MM.1S (cell line): ENCODE data around the gene PADI4.

Source experiments
- DNase-seq: peaks from one replicate; pipeline ENCODE4 v3.0.0-alpha.2; 2015
- H2AFZ ChIP-seq: fragments of 300-600 bp; sonication (generic); 2 replicates; pipeline ENCODE4 v1.6.0; 2016; ENCODE audit warnings: antibody characterized with exemption, low read length
- H3F3A ChIP-seq: fragments of 300-600 bp; sonication (generic); 2 replicates; pipeline ENCODE4 v1.6.1; 2016; ENCODE audit warnings: mild to moderate bottlenecking, antibody characterized with exemption, low read length, moderate library complexity, mixed read lengths; ENCODE audit not compliant: insufficient read depth
- H3K27ac ChIP-seq: fragments of 300-600 bp; sonication (generic); 2 replicates; pipeline ENCODE4 v1.5.1; 2016; ENCODE audit warnings: mild to moderate bottlenecking, low read length
- H3K27me3 ChIP-seq: fragments of 300-600 bp; sonication (generic); replicated peaks from 2 replicates; pipeline ENCODE4 v1.6.0; 2016; ENCODE audit warnings: low read length; ENCODE audit not compliant: insufficient read depth
- H3K36me3 ChIP-seq: fragments of 300-600 bp; sonication (generic); replicated peaks from 2 replicates; pipeline ENCODE4 v1.6.1; 2016; ENCODE audit warnings: mild to moderate bottlenecking, low read length, mixed read lengths; ENCODE audit not compliant: insufficient read depth
- H3K4me1 ChIP-seq: fragments of 300-600 bp; sonication (generic); 2 replicates; pipeline ENCODE4 v1.6.1; 2016; ENCODE audit warnings: low read length, mixed read lengths
- H3K4me2 ChIP-seq: fragments of 300-600 bp; sonication (generic); 2 replicates; pipeline ENCODE4 v1.6.0; 2016; ENCODE audit warnings: low read depth, low read length
- H3K4me3 ChIP-seq: fragments of 300-600 bp; sonication (generic); 2 replicates; pipeline ENCODE4 v1.5.1; 2016; ENCODE audit warnings: low read length, mixed read lengths
- H3K79me2 ChIP-seq: fragments of 300-600 bp; sonication (generic); 2 replicates; pipeline ENCODE4 v1.6.1; 2016; ENCODE audit warnings: mixed run types, low read length, mixed read lengths
- H3K9ac ChIP-seq: fragments of 300-600 bp; sonication (generic); 2 replicates; pipeline ENCODE4 v1.6.1; 2016; ENCODE audit warnings: low read length, mixed read lengths
- H3K9me2 ChIP-seq: fragments of 300-600 bp; sonication (generic); replicated peaks from 2 replicates; pipeline ENCODE4 v1.6.1; 2016; ENCODE audit warnings: mild to moderate bottlenecking, low read length, mixed read lengths; ENCODE audit not compliant: insufficient read depth
- H3K9me3 ChIP-seq: fragments of 300-600 bp; sonication (generic); replicated peaks from 2 replicates; pipeline ENCODE4 v1.6.1; 2016; ENCODE audit warnings: mild to moderate bottlenecking, low read length, mixed read lengths; ENCODE audit not compliant: insufficient read depth
- H4K20me1 ChIP-seq: fragments of 300-600 bp; sonication (generic); 2 replicates; pipeline ENCODE4 v1.6.1; 2016; ENCODE audit warnings: mild to moderate bottlenecking, low read length, moderate library complexity, mixed read lengths; ENCODE audit not compliant: insufficient read depth
- EZH2 ChIP-seq: fragments of 300-600 bp; sonication (generic); optimal IDR thresholded peaks from 2 replicates; pipeline ENCODE3; 2017; ENCODE audit warnings: low read depth, mild to moderate bottlenecking, antibody characterized with exemption, low read length, mixed read lengths
- EZH2phosphoT487 ChIP-seq: fragments of 300-600 bp; sonication (generic); IDR thresholded peaks from 2 replicates; pipeline ENCODE4 v1.6.1; 2018; ENCODE audit warnings: antibody characterized with exemption, low read length
- TF ChIP-seq, protein P1 (sequence below): fragments of 300-600 bp; sonication (generic); IDR thresholded peaks from 2 replicates; pipeline ENCODE4 v1.5.1; 2016; ENCODE audit warnings: antibody characterized with exemption, low read length, mixed read lengths

The PADI4 gene

DNA sequence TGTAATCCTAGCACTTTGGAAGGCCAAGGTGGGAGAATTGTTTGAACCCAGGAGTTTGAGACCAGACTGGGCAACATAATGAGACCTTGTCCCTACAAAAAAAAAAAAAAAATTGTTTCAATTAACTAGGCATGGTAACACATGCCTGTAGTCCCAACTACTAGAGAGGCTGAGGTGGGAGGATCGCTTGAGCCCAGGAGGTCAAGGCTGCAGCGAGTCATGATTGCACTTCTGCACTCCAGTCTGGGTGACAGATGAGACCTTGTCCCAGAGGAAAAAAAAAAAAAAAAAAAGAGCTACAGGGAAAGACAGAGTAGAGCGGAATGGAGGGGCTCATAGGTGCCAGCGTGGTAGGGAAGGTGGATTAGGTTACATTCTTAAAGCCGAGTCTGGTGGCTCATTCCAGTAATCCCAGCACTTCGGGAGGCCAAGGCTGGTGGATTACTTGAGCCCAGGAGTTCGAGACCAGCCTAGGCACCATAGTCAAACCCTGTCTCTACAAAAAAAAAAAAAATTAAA lies 43.0 kb downstream of the PADI4 start:
- Histone ChIP-seq H4K20me1 (no peaks in the 10 kb centered on the region), H3K9me2 (no peaks in the 10 kb centered on the region), H3K4me3 (no peak overlapping the region), H3F3A (no peaks in the 10 kb centered on the region), H3K36me3 (no peaks in the 10 kb centered on the region), H3K27me3 (peaks cover 98% of the 10 kb centered on the region), H2AFZ (no peak overlapping the region), H3K4me2 (no peak overlapping the region), H3K4me1 (no peaks in the 10 kb centered on the region), H3K79me2 (no peaks in the 10 kb centered on the region), H3K27ac (no peak overlapping the region), H3K9ac (no peak overlapping the region), H3K9me3 (no peaks in the 10 kb centered on the region)
- no peak for DNase-seq
- TF ChIP-seq EZH2 (no peak), EZH2phosphoT487 (no peak)
- TF ChIP-seq, protein P1, sequence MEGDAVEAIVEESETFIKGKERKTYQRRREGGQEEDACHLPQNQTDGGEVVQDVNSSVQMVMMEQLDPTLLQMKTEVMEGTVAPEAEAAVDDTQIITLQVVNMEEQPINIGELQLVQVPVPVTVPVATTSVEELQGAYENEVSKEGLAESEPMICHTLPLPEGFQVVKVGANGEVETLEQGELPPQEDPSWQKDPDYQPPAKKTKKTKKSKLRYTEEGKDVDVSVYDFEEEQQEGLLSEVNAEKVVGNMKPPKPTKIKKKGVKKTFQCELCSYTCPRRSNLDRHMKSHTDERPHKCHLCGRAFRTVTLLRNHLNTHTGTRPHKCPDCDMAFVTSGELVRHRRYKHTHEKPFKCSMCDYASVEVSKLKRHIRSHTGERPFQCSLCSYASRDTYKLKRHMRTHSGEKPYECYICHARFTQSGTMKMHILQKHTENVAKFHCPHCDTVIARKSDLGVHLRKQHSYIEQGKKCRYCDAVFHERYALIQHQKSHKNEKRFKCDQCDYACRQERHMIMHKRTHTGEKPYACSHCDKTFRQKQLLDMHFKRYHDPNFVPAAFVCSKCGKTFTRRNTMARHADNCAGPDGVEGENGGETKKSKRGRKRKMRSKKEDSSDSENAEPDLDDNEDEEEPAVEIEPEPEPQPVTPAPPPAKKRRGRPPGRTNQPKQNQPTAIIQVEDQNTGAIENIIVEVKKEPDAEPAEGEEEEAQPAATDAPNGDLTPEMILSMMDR: no peak

DNA sequence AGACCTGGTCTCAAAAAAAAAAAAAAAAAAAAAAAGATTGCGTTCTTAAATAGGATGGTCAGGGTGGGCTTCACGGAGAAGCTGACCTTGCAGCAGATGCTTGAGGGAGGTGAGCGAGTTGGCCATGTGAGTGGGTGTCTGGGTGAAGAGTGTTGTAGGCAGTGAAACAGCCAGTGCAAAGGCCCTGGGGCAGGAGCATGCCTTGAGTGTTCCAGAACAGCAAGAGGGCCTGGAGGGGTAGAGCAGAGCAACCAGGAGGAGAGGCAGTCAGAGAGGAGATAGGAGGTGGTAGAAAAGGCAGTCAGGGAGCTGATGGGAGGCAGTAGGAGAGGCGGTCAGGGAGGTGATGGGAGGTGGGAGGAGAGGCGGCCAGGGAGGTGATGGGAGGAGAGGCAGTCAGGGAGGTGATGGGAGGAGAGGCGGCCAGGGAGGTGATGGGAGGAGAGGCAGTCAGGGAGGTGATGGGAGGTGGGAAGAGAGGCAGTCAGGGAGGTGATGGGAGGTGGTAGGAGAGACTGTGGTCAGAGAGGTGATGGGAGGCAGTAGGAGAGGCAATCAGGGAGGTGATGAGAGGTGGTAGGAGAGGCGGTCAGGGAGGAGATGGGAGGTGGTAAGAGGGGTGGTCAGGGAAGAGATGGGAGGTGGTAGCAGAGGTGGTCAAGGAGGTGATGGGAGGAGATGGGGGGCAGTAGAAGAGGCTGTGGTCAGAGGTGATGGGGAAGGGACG lies 43.8 kb downstream of the PADI4 start:
- Histone ChIP-seq H3K9me3 (no peaks in the 10 kb centered on the region), H3F3A (no peaks in the 10 kb centered on the region), H3K36me3 (no peaks in the 10 kb centered on the region), H3K27me3 (peaks cover 98% of the 10 kb centered on the region), H3K4me1 (no peaks in the 10 kb centered on the region), H3K79me2 (no peaks in the 10 kb centered on the region), H3K9me2 (no peaks in the 10 kb centered on the region), H3K9ac (no peak overlapping the region), H4K20me1 (no peaks in the 10 kb centered on the region), H2AFZ (no peak overlapping the region), H3K27ac (no peak overlapping the region), H3K4me2 (no peak overlapping the region), H3K4me3 (no peak overlapping the region)
- no peak for DNase-seq
- no peak for TF ChIP-seq EZH2
- TF ChIP-seq, protein P1: no peak
- no peak for TF ChIP-seq EZH2phosphoT487

DNA sequence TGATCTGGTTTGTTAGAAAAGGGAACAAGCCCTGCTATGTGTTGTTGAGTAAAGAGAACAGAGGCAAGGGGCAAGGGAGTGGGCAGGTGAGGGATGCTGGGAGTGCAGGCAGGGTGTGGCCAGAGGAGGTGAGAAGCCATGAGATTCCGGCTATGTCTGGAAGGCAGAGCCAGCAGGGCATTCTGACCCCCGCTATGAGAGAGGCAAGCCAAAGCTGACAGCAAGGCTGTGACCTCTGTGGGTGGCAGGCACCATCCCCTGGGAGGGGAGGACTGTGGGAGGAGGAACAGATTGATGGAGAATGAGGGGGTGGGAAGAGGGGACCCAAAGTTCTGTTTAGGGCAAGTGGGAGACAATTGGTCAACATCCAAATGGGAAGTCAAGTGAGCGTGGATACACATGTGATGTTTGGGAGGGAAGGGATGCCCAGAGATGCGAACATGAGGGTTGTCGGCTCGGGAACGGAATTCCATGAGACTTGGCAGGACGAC lies 44.5 kb downstream of the PADI4 start:
- DNase-seq: no peak
- no peaks in the 10 kb centered on the region for H3K9me2 ChIP-seq
- no peaks in the 10 kb centered on the region for H3K9me3 ChIP-seq
- peaks cover 99% of the 10 kb centered on the region for H3K27me3 ChIP-seq
- TF ChIP-seq, protein P1: no peak
- TF ChIP-seq EZH2 (no peak), EZH2phosphoT487 (no peak)
- H3K4me2 ChIP-seq: no peak overlapping the region
- H3K79me2 ChIP-seq: no peaks in the 10 kb centered on the region
- no peaks in the 10 kb centered on the region for H4K20me1 ChIP-seq
- H3K4me1 ChIP-seq: no peaks in the 10 kb centered on the region
- H3K4me3 ChIP-seq: no peak overlapping the region
- no peak overlapping the region for H3K27ac ChIP-seq
- H3K36me3 ChIP-seq: no peaks in the 10 kb centered on the region
- H3F3A ChIP-seq: no peaks in the 10 kb centered on the region
- H3K9ac ChIP-seq: no peak overlapping the region
- no peak overlapping the region for H2AFZ ChIP-seq
